Prostate gland (tissue), 2 donors: ENCODE measurements around the gene NLGN2. TPM values are rescaled to one million over a fixed set of nuclear protein-coding genes. Genes with fewer than 3 reads are reported as not detected.

Experiments
- DNase-seq: peaks from one replicate; pipeline ENCODE4 v3.0.0-alpha.2; 2019; ENCODE audit warnings: low spot score
- H3K27ac ChIP-seq, 2 donors: fragments of 200-600 bp; sonication (generic); 2 replicates each; pipeline ENCODE4 v1.5.1; 2017 to 2019
- H3K27me3 ChIP-seq: fragments of 200-600 bp; sonication (generic); replicated peaks from 2 replicates; pipeline ENCODE4 v1.5.1; 2019; ENCODE audit not compliant: insufficient read depth
- H3K36me3 ChIP-seq, 2 donors: fragments of 200-600 bp; sonication (generic); 1 replicate in 1 of 2; 2 replicates in 1 of 2; pipeline versions ENCODE4 v1.5.1 to v1.8.1; 2017 to 2019
- H3K4me1 ChIP-seq: fragments of 200-600 bp; sonication (generic); replicated peaks from 2 replicates; pipeline ENCODE4 v1.5.1; 2019
- H3K4me3 ChIP-seq, 2 donors: fragments of 200-600 bp; sonication (generic); 2 replicates each; pipeline ENCODE4 v1.5.1; 2017 to 2019
- H3K9me3 ChIP-seq: fragments of 200-600 bp; sonication (generic); 2 replicates; pipeline ENCODE4 v1.5.1; 2017
- POLR2A ChIP-seq: fragments of 450-650 bp; IDR thresholded peaks from one replicate; pipeline ENCODE4 v1.6.1; 2016; ENCODE audit warnings: antibody characterized with exemption, mild to moderate bottlenecking
- POLR2AphosphoS5 ChIP-seq: sonication (generic); formaldehyde crosslinking; IDR thresholded peaks from one replicate; pipeline ENCODE4 v1.6.1; 2017; ENCODE audit warnings: antibody characterized with exemption
- WGBS: methylation state at CpG from one replicate; pipeline ENCODE4 v1.1.5; 2018; 5-methylcytosine and 5-hydroxymethylcytosine counted together
- intact Hi-C: fragments of 100-400 bp; cut with DNase I; formaldehyde crosslinking; loops from one replicate; pipeline ENCODE4 v1.14.2; 2022
- total RNA-seq, 2 donors: library from RNA; depleted of rRNA; stranded (reverse); fragments of >200 nt; gene quantifications; one replicate each; pipeline ENCODE4 v1.1.0, GENCODE V29; 2016
- TF ChIP-seq, protein P1 (sequence below), 4 experiments: fragments of 200-600 bp in 2 of 4; fragments of 450-650 bp in 2 of 4; sonication (generic) in 2 of 4; IDR thresholded peaks; 1 replicate in 3 of 4; 2 replicates in 1 of 4; pipeline ENCODE4 v1.5.1; 2016 to 2019; ENCODE audit warnings: antibody characterized with exemption in 4 of 4, mild to moderate bottlenecking in 2 of 4, moderate library complexity in 2 of 4

NLGN2 gene
- total RNA-seq, 2 donors from 2014 or later: 8.6 to 16.2 TPM

DNA sequence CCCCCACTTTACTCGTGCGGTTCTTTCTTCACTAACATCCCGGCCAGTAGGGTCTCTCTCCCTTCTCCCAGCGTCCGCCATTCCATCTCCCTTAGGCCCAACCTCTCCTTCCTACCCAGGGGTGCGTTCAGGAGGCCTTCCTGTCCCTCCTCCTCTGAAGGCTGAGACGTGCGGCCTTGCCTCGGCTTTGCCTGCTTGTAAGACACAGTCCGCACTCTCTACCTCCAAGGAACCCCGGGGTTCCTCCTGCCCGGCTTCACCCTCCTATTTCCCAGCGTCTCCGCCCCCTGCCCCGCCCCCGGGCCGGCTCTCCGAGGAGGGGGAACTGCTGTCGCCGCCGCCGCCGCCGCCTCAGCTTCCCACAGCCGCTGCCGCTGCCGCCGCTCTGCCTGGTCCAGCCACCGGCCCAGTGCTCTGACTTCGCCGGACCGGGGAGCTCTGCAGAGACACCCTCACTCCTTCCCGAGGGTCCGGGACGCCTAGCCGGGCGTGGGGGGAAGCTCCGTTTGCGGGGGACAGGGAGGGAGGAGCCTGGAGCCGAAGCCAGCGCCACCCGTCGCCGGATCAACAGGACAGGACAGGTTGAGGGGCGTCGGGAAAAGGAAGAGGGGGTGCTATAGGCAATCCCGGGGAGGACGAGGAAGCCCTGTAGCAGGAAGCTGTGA, 30.4 kb downstream of the NLGN2 start:
- no peaks in the 10 kb centered on the region for H3K9me3 ChIP-seq
- 12% methylated on average over 40 of the region's 48 CpGs for WGBS
- TF ChIP-seq, protein P1, sequence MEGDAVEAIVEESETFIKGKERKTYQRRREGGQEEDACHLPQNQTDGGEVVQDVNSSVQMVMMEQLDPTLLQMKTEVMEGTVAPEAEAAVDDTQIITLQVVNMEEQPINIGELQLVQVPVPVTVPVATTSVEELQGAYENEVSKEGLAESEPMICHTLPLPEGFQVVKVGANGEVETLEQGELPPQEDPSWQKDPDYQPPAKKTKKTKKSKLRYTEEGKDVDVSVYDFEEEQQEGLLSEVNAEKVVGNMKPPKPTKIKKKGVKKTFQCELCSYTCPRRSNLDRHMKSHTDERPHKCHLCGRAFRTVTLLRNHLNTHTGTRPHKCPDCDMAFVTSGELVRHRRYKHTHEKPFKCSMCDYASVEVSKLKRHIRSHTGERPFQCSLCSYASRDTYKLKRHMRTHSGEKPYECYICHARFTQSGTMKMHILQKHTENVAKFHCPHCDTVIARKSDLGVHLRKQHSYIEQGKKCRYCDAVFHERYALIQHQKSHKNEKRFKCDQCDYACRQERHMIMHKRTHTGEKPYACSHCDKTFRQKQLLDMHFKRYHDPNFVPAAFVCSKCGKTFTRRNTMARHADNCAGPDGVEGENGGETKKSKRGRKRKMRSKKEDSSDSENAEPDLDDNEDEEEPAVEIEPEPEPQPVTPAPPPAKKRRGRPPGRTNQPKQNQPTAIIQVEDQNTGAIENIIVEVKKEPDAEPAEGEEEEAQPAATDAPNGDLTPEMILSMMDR (IDR thresholded peaks at IDR 0.05): peak in 1 of 4 experiments; percentile 10
- TF ChIP-seq POLR2A (peak; percentile 45), POLR2AphosphoS5 (peak; percentile 23)

DNA sequence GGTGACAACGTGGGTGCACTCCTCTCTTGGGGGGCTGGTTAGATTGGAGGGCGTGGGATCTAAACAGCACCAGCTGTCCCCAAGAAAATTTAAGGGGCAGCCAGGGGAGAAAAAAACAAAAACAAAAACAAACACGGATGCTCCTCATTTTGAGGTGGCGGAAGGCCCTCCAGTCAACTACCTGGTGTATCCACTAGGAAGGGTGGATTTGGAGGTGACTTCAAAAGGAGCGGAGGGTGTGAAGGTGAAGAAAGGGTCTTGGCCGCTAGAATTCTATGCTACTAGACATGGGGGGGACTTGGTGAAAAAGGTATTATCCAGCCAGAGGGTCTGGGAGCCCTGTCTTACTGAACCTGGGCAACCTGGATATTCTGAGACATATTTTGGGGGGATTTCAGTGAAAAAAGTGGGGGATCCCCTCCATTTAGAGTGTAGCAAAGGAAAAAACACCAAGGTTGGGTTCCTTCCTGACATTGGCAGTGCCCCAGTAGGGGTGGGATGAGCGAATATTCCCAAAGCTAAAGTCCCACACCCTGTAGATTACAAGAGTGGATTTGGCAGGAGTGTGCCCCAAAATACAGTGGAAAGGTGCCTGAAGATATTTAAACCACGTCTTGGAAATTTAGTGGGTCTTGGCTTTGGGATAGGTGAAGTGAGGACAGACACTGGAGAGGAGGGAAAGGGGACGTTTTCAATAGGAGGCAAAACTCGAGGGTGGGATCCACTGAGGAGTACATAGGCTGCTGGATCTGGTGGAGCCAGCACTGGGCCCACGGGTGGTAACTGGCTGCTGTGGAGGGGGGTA, 31.2 kb downstream of the NLGN2 start:
- TF ChIP-seq POLR2AphosphoS5: no peak
- no peak for TF ChIP-seq POLR2A
- TF ChIP-seq, protein P1 (IDR thresholded peaks at IDR 0.05): no peak
- Histone ChIP-seq H3K27ac (no peak overlapping the region), H3K4me3 (peak overlapping the region; percentile 26 to 30), H3K4me1 (peaks cover 15% of the 10 kb centered on the region), H3K36me3 (no peaks in the 10 kb centered on the region), H3K9me3 (no peaks in the 10 kb centered on the region), H3K27me3 (no peaks in the 10 kb centered on the region)
- DNase-seq: no peak
- WGBS: 58% methylated on average over 11 of the region's 11 CpGs
- intact Hi-C loops: loop anchor here (5.0 kb wide), 2 partner anchors 38 to 123 kb away; partner anchors contain the start of genes SENP3 and ZBTB4

More for the DNA sequence above, 30.4 kb downstream of the NLGN2 start:
- no peaks in the 10 kb centered on the region for H3K36me3 ChIP-seq
- intact Hi-C loops: loop anchor here (5.0 kb wide), 2 partner anchors 39 to 124 kb away; partner anchors contain the start of genes SENP3 and ZBTB4
- H3K27ac ChIP-seq: peak overlapping the region in 1 of 2 donors; percentile 39
- DNase-seq: peak; percentile 50
- peak overlapping the region; percentile 22 to 26 for H3K4me3 ChIP-seq
- no peaks in the 10 kb centered on the region for H3K27me3 ChIP-seq
- H3K4me1 ChIP-seq: peaks cover 15% of the 10 kb centered on the region

DNA sequence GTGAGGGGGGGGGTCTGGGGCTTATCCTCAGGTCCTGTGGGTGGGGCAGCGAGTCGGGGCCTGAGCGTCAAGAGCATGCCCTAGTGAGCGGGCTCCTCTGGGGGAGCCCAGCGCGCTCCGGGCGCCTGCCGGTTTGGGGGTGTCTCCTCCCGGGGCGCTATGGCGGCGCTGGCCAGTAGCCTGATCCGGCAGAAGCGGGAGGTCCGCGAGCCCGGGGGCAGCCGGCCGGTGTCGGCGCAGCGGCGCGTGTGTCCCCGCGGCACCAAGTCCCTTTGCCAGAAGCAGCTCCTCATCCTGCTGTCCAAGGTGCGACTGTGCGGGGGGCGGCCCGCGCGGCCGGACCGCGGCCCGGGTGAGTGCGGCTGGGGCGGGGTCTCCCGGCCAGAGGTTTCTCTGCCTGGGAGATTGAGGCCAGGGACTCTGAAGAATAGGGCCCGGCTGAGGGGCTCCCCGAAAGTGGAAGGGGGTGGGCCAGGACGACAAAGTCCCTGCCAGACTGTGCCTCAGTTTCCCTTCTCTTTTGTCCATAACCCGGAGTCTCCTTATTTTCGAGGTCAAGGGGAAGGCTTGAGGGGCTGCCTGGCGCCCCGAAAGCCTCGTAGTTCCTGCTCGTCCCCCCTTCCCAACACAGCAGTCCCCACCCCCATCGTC, 31.9 kb downstream of the NLGN2 start, which contains the start of gene FGF11:
TSS of gene FGF11 (plus strand) at position 51 of the 651 bp plus-strand sequence. CDS start at position 160, 109 bp downstream.
- TF ChIP-seq, protein P1 (IDR thresholded peaks at IDR 0.05): no peak
- TF ChIP-seq POLR2A (no peak), POLR2AphosphoS5 (no peak)
- no peaks in the 10 kb centered on the region for H3K27me3 ChIP-seq
- intact Hi-C loops: loop anchor here (5.0 kb wide), 2 partner anchors 38 to 123 kb away; partner anchors contain the start of genes SENP3 and ZBTB4
- DNase-seq: no peak
- H3K4me1 ChIP-seq: peaks cover 15% of the 10 kb centered on the region
- H3K36me3 ChIP-seq: no peaks in the 10 kb centered on the region
- H3K9me3 ChIP-seq: no peaks in the 10 kb centered on the region
- H3K4me3 ChIP-seq: peak within 1 kb of the TSS; percentile 26 to 30
- WGBS: 1% methylated on average over 28 of the region's 50 CpGs
- H3K27ac ChIP-seq: peak within 1 kb of the TSS in 1 of 2 donors; percentile 39

DNA sequence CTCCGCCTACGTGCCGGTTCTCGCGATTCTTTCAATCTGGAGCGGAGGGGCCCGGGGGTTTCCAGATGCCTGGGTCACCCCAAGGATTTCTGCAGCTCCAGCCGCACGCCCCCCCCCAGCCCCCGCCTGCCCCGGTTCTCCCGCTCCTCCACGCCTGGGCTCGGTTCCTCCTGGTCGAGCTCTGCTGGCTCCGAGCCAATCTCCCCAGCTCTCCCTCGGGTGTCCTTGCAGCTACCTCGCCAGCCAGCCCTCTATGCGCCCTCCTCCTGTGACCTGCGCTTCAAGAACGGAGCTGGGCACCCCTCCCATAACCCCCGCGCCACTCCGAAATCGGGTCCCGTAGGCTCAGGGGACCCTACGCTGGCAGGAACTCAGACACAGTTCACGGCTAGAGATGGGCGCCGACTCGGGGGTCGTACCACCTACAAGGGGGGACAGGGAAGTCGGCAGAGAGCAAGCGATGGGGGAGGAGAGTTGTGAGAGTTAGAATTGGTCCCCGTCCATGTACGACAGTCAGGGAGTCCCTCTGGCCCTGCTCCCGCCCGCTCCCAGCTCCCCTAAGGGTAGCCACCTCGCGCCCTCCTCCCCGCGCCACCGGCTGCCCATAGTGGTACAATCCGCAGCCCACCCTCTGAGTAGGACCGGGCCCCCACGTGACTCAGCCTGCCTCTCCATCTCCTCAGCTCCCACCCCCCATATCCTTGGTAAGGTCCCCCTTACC, 32.6 kb downstream of the NLGN2 start:
- intact Hi-C loops: no loop called here
- H3K4me3 ChIP-seq: peak overlapping the region; percentile 26 to 30
- no peaks in the 10 kb centered on the region for H3K27me3 ChIP-seq
- DNase-seq: peak; percentile 44
- no peaks in the 10 kb centered on the region for H3K36me3 ChIP-seq
- 3% methylated on average over 42 of the region's 46 CpGs for WGBS
- TF ChIP-seq POLR2AphosphoS5: no peak
- no peak for TF ChIP-seq POLR2A
- TF ChIP-seq, protein P1 (IDR thresholded peaks at IDR 0.05): no peak
- H3K4me1 ChIP-seq: peaks cover 15% of the 10 kb centered on the region
- no peak overlapping the region for H3K27ac ChIP-seq
- H3K9me3 ChIP-seq: no peaks in the 10 kb centered on the region
